A549 (cell line): ENCODE results near the gene FBXO10. TPM values are rescaled to one million over a fixed set of nuclear protein-coding genes. Genes with fewer than 3 reads are reported as not detected.
"Not testable (repeated sequence)": the region's sequence is repeated elsewhere in the genome, so short reads cannot be mapped to it uniquely, and the experiment has no call there.

Experiments
- ATAC-seq, 2 experiments: fragments of 200-7000 bp in 1 of 2; fragments of >200 bp in 1 of 2; cut with Nextera tagmentation in 1 of 2; cut with Tn5 transposase in 1 of 2; 3 replicates each; pipeline versions ENCODE4 v1.8.0 to v1.9.1; 2018 to 2020; ENCODE audit warnings: mild to moderate bottlenecking in 1 of 2, moderate library complexity in 1 of 2
- CTCF ChIA-PET: fragments of 300-600 bp; sonication (Branson Sonifier 250); formaldehyde crosslinking; extraction: SDS; loops from one replicate; lab custom pipeline; 2021; ENCODE audit warnings: antibody characterized with exemption, inconsistent platforms; lab: Yijun Ruan, JAX
- POLR2A ChIA-PET: fragments of 350-600 bp; formaldehyde crosslinking; extraction: SDS; loops from one replicate; lab custom pipeline; 2021; ENCODE audit warnings: antibody characterized with exemption, inconsistent platforms; lab: Yijun Ruan, JAX
- DNase-seq, 2 experiments: peaks; one replicate each; pipeline versions ENCODE4 v3.0.0 to v3.0.0-alpha.2; 2011 to 2016; ENCODE audit warnings: low read depth in 1 of 2, low spot score in 1 of 2
- FAIRE-seq: peaks from 2 replicates; lab custom pipeline; 2011; peaks lifted over from hg19 to GRCh38; lab: Jason Lieb, UNC
- H3K27ac ChIP-seq, 2 experiments: fragments of >200 bp; sonication (Bioruptor Twin); formaldehyde crosslinking; 3 replicates each; pipeline ENCODE4 v1.5.1; 2016 to 2017
- H3K4me1 ChIP-seq: fragments of >200 bp; sonication (Bioruptor Twin); formaldehyde crosslinking; 3 replicates; pipeline ENCODE4 v1.6.1; 2016
- H3K4me2 ChIP-seq: fragments of >200 bp; sonication (Bioruptor Twin); formaldehyde crosslinking; 3 replicates; pipeline ENCODE4 v1.6.1; 2016
- H3K4me3 ChIP-seq: fragments of >200 bp; sonication (Bioruptor Twin); formaldehyde crosslinking; 3 replicates; pipeline ENCODE4 v1.5.1; 2016
- H3K9me3 ChIP-seq: fragments of >200 bp; sonication (Bioruptor Twin); formaldehyde crosslinking; 3 replicates; pipeline ENCODE4 v1.6.1; 2016
- BCL3 ChIP-seq: fragments of >200 bp; sonication (Bioruptor Twin); formaldehyde crosslinking; IDR thresholded peaks from 3 replicates; pipeline ENCODE4 v1.6.1; 2016
- BHLHE40 ChIP-seq: IDR thresholded peaks from 2 replicates; pipeline ENCODE4 v1.6.1; 2012; ENCODE audit warnings: low read depth, low read length, inconsistent platforms
- ELK1 ChIP-seq: fragments of 150-350 bp; IDR thresholded peaks from 2 replicates; pipeline ENCODE4 v1.6.1; 2014; ENCODE audit warnings: low read depth, mild to moderate bottlenecking, low read length
- GATA3 ChIP-seq: IDR thresholded peaks from 2 replicates; pipeline ENCODE4 v1.6.1; 2012; ENCODE audit warnings: borderline replicate concordance
- HEYL ChIP-seq: fragments of 250-450 bp; sonication (Bioruptor Pico); IDR thresholded peaks from 2 replicates; pipeline ENCODE4 v1.8.0; 2021; ENCODE audit warnings: mild to moderate bottlenecking, moderate library complexity
- HOXB13 ChIP-seq: fragments of 250-450 bp; sonication (Bioruptor Pico); IDR thresholded peaks from 2 replicates; pipeline ENCODE4 v1.5.0; 2020; ENCODE audit warnings: low read depth, mild to moderate bottlenecking, moderate library complexity
- JUNB ChIP-seq: fragments of >200 bp; sonication (Bioruptor Twin); formaldehyde crosslinking; IDR thresholded peaks from 2 replicates; pipeline ENCODE4 v1.6.1; 2016
- KDM5A ChIP-seq: fragments of 200-600 bp; sonication (generic); IDR thresholded peaks from 2 replicates; pipeline ENCODE4 v1.6.1; 2016; ENCODE audit warnings: antibody characterized with exemption, mild to moderate bottlenecking
- MAFK ChIP-seq: fragments of 450-650 bp; IDR thresholded peaks from 2 replicates; pipeline ENCODE4 v1.6.1; 2014; ENCODE audit not compliant: partially characterized antibody
- MAZ ChIP-seq: fragments of 150-350 bp; IDR thresholded peaks from 2 replicates; pipeline ENCODE4 v1.6.1; 2014; ENCODE audit warnings: antibody characterized with exemption, low read depth, low read length, borderline replicate concordance
- NFE2L2 ChIP-seq: fragments of 150-350 bp; conservative IDR thresholded peaks from 2 replicates; pipeline ENCODE4 v1.6.1; 2014; ENCODE audit warnings: low read length
- RCOR1 ChIP-seq: fragments of 150-350 bp; IDR thresholded peaks from 2 replicates; pipeline ENCODE4 v1.6.1; 2014; ENCODE audit warnings: antibody characterized with exemption, low read length, low read depth
- REST ChIP-seq: fragments of 200-600 bp; sonication (generic); IDR thresholded peaks from 2 replicates; pipeline ENCODE4 v1.6.1; 2016; ENCODE audit warnings: antibody characterized with exemption, mild to moderate bottlenecking, moderate library complexity
- SREBF2 ChIP-seq: fragments of 450-650 bp; IDR thresholded peaks from 2 replicates; pipeline ENCODE4 v1.6.1; 2014; ENCODE audit warnings: mild to moderate bottlenecking, moderate library complexity
- ZSCAN20 ChIP-seq: fragments of 250-450 bp; sonication (Bioruptor Pico); IDR thresholded peaks from 2 replicates; pipeline ENCODE4 v1.8.0; 2022; ENCODE audit warnings: mild to moderate bottlenecking, moderate library complexity
- WGBS: methylation state at CpG from one replicate; pipeline ENCODE4 v1.1.6; 2017; ENCODE audit errors: missing lambda C conversion rate; 5-methylcytosine and 5-hydroxymethylcytosine counted together
- polyA plus RNA-seq, 4 experiments: library from polyadenylated mRNA; depleted of rRNA in 3 of 4; stranded (reverse); fragments of >200 nt; fragmentation: RNase III in 1 of 4; extraction: RNeasy Plus Mini Kit Qiagen cat#74134 plus additional on column Dnase treatment in 1 of 4; gene quantifications; 2 replicates in 3 of 4; 3 replicates in 1 of 4; pipeline ENCODE4 v1.2.3, GENCODE V29; 2011 to 2017
- TF ChIP-seq, protein P1 (sequence below): fragments of 450-650 bp; IDR thresholded peaks from 2 replicates; pipeline ENCODE4 v1.6.1; 2014; ENCODE audit warnings: antibody characterized with exemption
- TF ChIP-seq, protein P2 (sequence below): fragments of >200 bp; sonication (Bioruptor Twin); formaldehyde crosslinking; IDR thresholded peaks from 2 replicates; pipeline ENCODE4 v1.6.1; 2016

FBXO10 gene
- polyA plus RNA-seq, 2 of the 4 experiments (the other 2 are of a cell fraction): 5.0 to 5.3 TPM

DNA sequence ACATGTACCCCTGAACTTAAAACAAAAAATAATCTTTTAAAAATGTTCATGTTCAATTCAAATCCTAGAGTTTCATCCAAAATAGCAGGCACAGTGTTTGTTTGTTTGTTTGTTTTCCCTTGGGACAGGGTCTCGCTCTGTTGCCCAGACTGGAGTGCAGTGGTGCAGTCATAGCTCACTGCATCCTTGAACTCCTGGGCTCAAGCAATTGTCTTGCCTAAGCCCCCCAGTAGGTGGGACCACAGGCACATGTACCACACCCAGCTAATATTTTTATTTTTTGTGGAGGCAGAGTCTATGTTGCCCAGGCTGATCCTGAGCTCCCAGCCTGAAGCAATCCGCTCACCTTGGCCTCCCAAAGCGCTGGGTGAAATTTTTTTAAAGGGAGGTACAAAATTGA lies 95.4 kb downstream of the FBXO10 start:
- CTCF ChIA-PET: interaction anchor here (1.0 to 1.6 kb wide), 4 partner anchors 28 to 920 kb away, joined by 3 to 8 read pairs (median 5); partner anchors contain the start of gene FBXO10
- H3K4me1 ChIP-seq: peaks cover 27% of the 10 kb centered on the region
- no peak for FAIRE-seq
- DNase-seq: no peak
- no peak overlapping the region for H3K4me2 ChIP-seq
- no peaks in the 10 kb centered on the region for H3K9me3 ChIP-seq
- WGBS: 91% methylated on average over 3 of the region's 3 CpGs
- ATAC-seq: no peak
- 0 out of 6 replicates have a peak overlapping the region, but pooled peaks of 1 of the 2 experiments have one; percentile 2 for H3K27ac ChIP-seq
- TF ChIP-seq REST (no peak), RCOR1 (no peak), ELK1 (no peak), SREBF2 (no peak), BHLHE40 (no peak), HEYL (CRISPR knock-in tag) (no peak), HOXB13 (no peak)
- TF ChIP-seq, all 56 proteins: peak for 0
- POLR2A ChIA-PET: no interaction called here
- no peak overlapping the region for H3K4me3 ChIP-seq

- H3K4me2 ChIP-seq: peak overlapping the region; percentile 52; the same call in 2 of the 3 replicates
These were observed 98.1 kb downstream of the FBXO10 start for GRCh38 chr9:37477987-37478619.

GRCh38 chr9:37477443-37477842 lies 98.7 kb downstream of the FBXO10 start:
- Histone ChIP-seq H3K27ac (peak overlapping the region; percentile 24 to 64; a peak in 3 of 6 replicates), H3K4me1 (peaks cover 25% of the 10 kb centered on the region), H3K4me2 (peak overlapping the region; percentile 52), H3K9me3 (peaks cover 25% of the 10 kb centered on the region)
- peak; percentile 24; the same call in 1 of the 2 replicates for TF ChIP-seq GATA3
- whole genome bisulfite sequencing: 49% methylated on average over 4 of the region's 4 CpGs
- POLR2A ChIA-PET, ATAC-seq, DNase-seq, H3K4me3 ChIP-seq, FAIRE-seq: not testable (repeated sequence)
- CTCF ChIA-PET: interaction anchor here (1.5 to 1.7 kb wide), 2 partner anchors 9 to 886 kb away, joined by 3 to 4 read pairs; no protein-coding TSS in a partner anchor

More at GRCh38 chr9:37477987-37478619, 98.1 kb downstream of the FBXO10 start:
- FAIRE-seq, DNase-seq, POLR2A ChIA-PET: not testable (repeated sequence)
- H3K9me3 ChIP-seq: peaks cover 25% of the 10 kb centered on the region
- TF ChIP-seq MAFK: peak; percentile 97
- TF ChIP-seq, all 56 proteins: peak for 1; not testable (repeated sequence) for 55
- CTCF ChIA-PET: interaction anchor here (1.5 to 1.7 kb wide), 2 partner anchors 10 to 885 kb away, joined by 3 to 4 read pairs; no protein-coding TSS in a partner anchor
- not testable (repeated sequence) for H3K4me3 ChIP-seq, ATAC-seq
- peaks cover 21% of the 10 kb centered on the region for H3K4me1 ChIP-seq
- 75% methylated on average over 5 of the region's 5 CpGs for WGBS
- peak overlapping the region in 1 of 2 experiments; percentile 64; a peak in 3 of 6 replicates for H3K27ac ChIP-seq

DNA sequence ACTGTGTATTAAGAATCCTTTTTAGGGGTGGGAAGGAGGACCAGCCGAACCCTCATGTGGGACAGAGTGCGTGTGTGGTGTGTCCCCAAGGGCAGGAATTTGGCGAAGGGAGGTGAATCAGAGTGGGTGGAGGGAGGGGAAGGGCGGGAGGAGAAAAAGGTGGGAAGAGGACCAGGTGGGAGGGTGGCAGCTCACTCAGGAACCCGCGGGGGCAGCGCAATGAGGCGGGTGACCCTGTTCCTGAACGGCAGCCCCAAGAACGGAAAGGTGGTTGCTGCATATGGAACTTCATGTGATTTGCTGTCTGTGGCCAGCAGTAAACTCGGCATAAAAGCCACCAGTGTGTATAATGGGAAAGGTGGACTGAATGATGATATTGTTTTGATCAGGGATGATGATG lies 99.2 kb downstream of the FBXO10 start:
- ChIA-PET POLR2A (no interaction called here), CTCF (interaction anchor here (1.5 kb wide), 1 partner anchor 886 kb away, joined by 3 read pairs; no protein-coding TSS in a partner anchor)
- DNase-seq: no peak
- Histone ChIP-seq H3K4me2 (peak overlapping the region; percentile 52), H3K27ac (peak overlapping the region in 1 of 2 experiments; percentile 64; a peak in 3 of 6 replicates), H3K9me3 (peaks cover 25% of the 10 kb centered on the region), H3K4me1 (peaks cover 25% of the 10 kb centered on the region), H3K4me3 (no peak overlapping the region)
- no peak for ATAC-seq
- WGBS: 88% methylated on average over 11 of the region's 11 CpGs
- no peak for FAIRE-seq
- TF ChIP-seq BCL3 (no peak), MAZ (no peak), NFE2L2 (no peak), JUNB (no peak), ELK1 (no peak), KDM5A (no peak), ZSCAN20 (CRISPR knock-in tag) (no peak)
- TF ChIP-seq, protein P1, sequence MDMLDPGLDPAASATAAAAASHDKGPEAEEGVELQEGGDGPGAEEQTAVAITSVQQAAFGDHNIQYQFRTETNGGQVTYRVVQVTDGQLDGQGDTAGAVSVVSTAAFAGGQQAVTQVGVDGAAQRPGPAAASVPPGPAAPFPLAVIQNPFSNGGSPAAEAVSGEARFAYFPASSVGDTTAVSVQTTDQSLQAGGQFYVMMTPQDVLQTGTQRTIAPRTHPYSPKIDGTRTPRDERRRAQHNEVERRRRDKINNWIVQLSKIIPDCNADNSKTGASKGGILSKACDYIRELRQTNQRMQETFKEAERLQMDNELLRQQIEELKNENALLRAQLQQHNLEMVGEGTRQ: no peak
- TF ChIP-seq, protein P2, sequence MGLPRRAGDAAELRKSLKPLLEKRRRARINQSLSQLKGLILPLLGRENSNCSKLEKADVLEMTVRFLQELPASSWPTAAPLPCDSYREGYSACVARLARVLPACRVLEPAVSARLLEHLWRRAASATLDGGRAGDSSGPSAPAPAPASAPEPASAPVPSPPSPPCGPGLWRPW: no peak
